Stimulated activated CD4-positive, alpha-beta T cell treated with anti-CD3 and anti-CD28 coated beads, Interleukin-15, amount 100 ng/mL, for 1 hour (primary cell): Measurements from ENCODE around the gene H2BK1.

Experiments used
- DNase-seq, 2 donors: peaks; one replicate each; pipeline ENCODE4 v3.0.0-alpha.2; 2020; ENCODE audit warnings: low read depth in 1 of 2, low spot score in 1 of 2

Gene H2BK1

GRCh38 chr7:151210087-151210854 lies at the start of gene H2BK1:
Gene H2BK1, minus strand, starts transcription at chr7:151210488. Its CDS starts 170 bp downstream, at chr7:151210318.
- no peak for DNase-seq

- DNase-seq: no peak
These were observed 47.7 kb upstream of the H2BK1 start for GRCh38 chr7:151257990-151258389.

GRCh38 chr7:151256410-151257045 lies 46.2 kb upstream of the H2BK1 start:
- DNase-seq: no peak

- no peak for DNase-seq
These were observed 45.1 kb upstream of the H2BK1 start for GRCh38 chr7:151255390-151255789.

DNA sequence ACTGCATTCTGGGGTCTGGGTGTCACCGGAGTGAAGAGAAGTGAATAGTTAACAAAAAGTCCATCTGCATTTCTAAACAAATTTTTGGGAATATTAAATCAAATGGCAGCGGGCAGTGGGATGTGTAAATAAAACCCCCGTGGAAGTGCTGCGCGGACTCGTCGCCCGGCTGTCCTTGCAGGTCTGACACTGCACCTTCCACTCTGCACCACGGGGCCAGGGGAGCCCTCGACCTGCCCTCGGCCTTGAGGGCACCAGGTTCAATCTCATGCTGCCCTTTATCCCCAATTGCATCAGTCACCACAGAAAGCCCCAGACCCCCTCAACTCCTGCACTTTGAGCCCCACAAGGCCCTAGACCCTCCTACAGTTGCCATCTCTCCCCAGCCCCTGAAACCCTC lies 44.6 kb upstream of the H2BK1 start:
- no peak for DNase-seq

- DNase-seq: no peak
These were observed 44.0 kb upstream of the H2BK1 start for GRCh38 chr7:151254316-151254715.

DNA sequence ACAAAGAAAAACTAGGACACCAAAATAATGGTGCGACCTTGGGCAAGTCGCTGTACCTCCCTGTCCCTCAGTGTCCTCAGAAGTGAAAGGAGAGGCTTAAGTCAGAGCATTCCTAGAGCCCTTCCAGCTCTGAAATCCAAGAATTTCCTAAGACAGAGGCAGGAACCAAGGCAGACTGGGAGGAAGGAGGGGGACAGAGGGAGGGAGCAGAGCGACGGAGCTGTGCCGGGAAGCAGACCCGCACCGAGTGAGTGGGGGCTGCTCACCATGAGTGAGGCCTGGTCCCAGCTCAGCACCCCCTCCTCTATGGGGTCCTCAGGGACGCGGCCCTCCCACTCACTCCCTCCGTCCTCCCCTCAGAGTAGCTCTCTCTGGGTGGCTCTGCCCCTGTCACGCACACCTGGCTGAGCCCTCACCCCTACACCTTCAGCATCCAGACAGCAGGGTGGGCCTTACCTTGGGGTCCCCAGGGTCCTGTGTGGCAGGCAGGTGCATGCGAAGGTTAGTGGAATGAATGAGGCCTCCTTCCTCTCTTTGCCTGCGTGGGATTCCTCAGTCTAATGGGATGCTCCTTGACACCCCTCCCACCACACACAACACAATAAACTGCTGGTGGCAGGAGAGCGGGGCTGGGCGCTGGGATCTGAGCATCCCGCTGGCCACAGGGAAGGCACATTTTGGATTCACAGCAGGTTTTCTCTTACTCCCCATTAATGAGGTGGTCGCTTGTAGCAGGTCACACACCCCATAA lies 42.8 kb upstream of the H2BK1 start:
- no peak for DNase-seq

- no peak for DNase-seq
These were observed 42.2 kb upstream of the H2BK1 start for GRCh38 chr7:151252561-151252835.

GRCh38 chr7:151251689-151252560 lies 41.6 kb upstream of the H2BK1 start:
- DNase-seq: no peak

- no peak for DNase-seq
These were observed 41.0 kb upstream of the H2BK1 start for GRCh38 chr7:151251328-151251688.

- DNase-seq: no peak
These were observed 40.2 kb upstream of the H2BK1 start for GRCh38 chr7:151250181-151251132.

DNA sequence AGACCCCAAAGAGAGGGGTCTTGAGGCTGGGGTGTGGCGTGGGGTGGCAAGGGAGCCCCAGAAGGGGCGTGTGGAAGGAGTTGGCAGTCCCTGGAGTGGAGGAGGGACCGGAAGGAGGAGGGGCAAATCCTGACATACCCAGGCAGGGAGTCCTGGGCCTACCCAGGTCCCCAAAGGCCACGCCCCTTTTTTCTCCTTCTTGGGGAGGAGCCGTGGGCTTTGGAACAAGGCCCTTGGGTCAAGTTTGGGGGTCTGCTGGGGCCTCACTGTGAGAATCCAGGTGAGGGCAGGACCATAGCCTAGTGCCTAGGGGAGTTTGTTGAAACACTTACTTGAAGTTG lies 39.4 kb upstream of the H2BK1 start:
- DNase-seq: no peak

- no peak for DNase-seq
These were observed 38.9 kb upstream of the H2BK1 start for GRCh38 chr7:151249034-151249731.

DNA sequence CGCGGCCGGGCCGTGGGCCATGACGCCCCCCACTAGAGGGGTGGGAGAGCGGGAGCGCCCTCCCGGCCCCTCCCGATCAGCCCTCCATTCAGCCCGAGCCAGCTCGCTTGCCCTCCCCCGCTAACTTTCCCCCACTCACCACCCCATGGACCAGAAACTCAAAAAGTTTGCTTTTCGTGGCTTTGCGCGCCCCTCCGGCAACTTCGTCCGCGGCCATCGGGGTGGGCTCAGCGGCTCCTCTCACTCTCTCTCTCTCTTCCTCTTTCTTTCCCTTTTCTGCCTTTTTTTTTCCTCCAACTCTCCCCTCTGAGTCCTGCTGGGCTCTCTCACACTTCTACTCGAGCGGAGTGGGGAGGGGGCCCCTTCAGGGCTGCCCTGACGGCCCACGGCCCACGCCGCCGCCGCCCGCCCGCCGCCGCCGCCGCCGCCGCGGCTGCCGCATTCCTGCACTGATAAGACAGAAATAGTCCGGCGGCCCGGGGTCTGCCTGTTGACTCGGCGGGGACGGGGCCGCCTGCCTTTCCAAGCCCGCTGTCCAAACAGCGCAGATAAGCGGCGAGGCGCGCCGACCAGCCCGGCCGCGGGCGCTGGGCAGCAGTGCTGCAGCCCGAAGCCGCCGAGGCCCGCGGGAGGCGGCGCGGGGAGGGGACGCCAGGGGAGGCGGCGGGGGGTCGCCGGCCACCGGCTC lies 38.2 kb upstream of the H2BK1 start, which contains the start of gene SMARCD3:
Gene SMARCD3 (minus strand): TSS at position 349 of the 688 bp plus-strand sequence. CDS start 132 bp downstream, at position 217.
- DNase-seq: no peak

- no peak for DNase-seq
These were observed 37.5 kb upstream of the H2BK1 start for GRCh38 chr7:151247611-151248345.

DNA sequence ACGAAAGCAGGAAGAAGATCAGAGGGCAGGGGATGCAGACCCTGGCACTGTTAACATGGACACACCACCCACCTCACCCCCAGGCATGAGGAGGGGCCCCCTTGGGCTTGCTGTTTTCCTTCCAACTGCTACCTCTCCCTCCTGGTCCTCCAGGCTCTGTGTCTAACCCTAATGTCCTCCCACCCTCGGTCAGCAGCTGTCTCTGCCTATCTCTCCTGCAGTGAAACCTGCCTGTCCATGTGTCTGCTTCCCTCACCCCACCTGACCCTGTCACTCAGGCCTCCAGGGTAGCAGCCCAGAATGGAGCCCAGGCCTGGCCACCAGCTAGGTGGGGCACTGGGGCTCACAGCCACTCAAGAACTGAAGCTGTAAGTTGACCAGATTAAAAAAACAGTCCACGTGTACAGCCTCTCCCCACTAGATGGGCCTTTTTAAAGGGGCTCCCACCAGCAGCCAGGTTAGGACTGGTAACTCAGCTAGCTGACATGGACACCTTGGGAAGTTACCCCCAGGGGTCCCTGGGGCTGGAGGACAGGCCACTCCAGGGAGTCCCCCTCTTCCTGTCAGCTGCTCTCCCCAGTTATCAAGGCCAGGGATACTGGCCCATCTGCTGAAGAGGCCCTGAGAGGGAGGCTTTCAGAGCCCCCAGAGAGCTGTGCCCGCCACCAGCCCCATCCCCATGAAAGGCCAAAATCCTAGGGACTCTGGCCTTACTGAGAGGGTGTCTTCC lies 36.7 kb upstream of the H2BK1 start:
- no peak for DNase-seq

- DNase-seq: no peak
These were observed 36.0 kb upstream of the H2BK1 start for GRCh38 chr7:151246102-151246850.
